HG02798 (cell line): ENCODE data around the gene DRC3.
"Not testable (repeated sequence)": the region's sequence is repeated elsewhere in the genome, so short reads cannot be mapped to it uniquely, and the experiment has no call there.

ENCODE experiments used
- ATAC-seq: cut with Tn5 transposase; IDR thresholded peaks from one replicate; pipeline ENCODE4 v1.9.1; 2021; ENCODE audit warnings: mild to moderate bottlenecking; ENCODE audit not compliant: unreplicated experiment, poor library complexity

DRC3 gene

GRCh38 chr17:17972126-17972951 lies at the start of gene DRC3, which contains the start of gene TOM1L2:
TSS of gene DRC3 (plus strand) at chr17:17972862. CDS start at chr17:17977599, 4,737 bp downstream.
TSS of gene TOM1L2 (minus strand) at chr17:17972400. CDS start at chr17:17972313, 87 bp downstream.
- ATAC-seq = peak; percentile 95

DNA sequence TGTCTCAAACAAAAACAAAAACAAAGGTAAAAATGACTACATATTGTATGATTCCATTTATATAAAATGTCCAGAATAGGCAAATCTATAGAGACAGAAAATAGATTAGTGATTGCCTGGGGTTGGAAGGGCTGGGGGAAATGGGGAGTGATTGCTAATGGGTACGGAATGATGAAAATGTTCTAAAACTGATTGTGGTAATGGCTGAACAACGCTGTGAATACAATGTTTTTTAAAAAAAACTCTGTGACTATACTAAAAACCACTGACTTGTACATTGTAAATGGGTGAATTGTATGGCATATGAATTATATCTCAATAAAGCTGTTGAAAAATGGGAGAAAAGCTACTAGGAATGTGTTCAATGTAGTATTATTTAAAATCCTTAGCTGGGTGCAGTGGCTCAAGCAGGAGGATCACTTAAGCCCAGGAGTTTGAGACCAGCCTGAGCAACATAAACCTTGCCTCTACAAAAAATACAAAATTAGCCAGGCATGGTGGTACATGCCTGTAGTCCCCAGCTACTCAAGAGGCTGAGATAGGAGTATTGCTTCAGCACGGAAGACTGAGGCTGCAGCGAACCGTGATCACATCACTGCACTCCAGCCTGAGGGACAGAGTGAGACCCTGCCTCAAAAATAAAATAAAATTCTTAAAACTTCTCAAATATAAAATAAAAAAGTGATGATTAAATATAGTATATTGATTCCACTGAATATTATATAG lies 48.4 kb upstream of the DRC3 start:
- ATAC-seq = no peak

DNA sequence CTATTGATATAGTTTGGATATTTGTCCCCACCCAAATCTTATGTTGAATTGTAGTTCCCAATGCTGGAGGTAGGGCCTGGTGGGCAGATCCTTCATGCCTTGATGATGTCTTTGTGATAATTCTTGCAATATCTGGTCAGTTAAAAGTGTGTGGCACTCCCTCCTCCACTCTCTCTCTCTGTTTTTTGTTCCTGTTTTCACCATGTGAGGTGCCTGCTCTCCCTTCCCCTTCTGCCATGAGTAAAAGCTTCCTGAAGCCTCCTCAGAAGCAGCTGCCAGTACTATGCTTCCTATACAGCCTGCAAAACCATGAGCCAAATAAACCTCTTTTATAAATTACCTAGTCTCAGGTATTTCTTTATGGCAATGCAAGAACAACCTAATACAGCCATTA lies 47.8 kb upstream of the DRC3 start:
- ATAC-seq = no peak

- no peak for ATAC-seq
These were observed 46.6 kb upstream of the DRC3 start for GRCh38 chr17:17926036-17926435.

DNA sequence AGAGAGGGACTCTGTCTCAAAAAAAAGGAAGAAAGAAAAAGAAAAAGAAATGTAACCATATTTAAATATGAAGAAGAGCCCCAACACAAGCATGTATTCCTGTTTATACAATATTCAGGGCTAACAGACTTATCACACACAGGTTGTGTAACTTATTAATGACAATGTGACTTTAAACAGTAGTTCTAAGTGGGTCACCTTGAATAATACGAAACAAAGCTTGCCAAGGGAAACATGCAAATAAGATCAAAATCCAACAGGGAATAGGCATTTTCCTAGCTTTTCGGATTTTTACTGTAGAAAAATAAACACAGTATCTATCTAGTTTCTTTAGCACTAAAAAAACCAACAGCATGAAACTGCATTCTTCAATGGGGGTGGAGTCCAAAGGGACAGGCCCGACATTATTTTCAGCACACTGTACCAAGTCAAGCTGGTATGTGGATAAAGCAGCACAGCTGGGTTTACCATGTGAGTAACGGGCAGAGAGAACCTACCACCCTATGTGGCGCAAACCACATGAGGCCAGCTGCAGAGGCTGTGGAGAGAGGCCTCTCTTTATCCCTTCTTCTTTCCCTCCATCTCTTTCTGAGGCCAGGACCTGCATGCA lies 45.7 kb upstream of the DRC3 start:
- ATAC-seq = no peak

DNA sequence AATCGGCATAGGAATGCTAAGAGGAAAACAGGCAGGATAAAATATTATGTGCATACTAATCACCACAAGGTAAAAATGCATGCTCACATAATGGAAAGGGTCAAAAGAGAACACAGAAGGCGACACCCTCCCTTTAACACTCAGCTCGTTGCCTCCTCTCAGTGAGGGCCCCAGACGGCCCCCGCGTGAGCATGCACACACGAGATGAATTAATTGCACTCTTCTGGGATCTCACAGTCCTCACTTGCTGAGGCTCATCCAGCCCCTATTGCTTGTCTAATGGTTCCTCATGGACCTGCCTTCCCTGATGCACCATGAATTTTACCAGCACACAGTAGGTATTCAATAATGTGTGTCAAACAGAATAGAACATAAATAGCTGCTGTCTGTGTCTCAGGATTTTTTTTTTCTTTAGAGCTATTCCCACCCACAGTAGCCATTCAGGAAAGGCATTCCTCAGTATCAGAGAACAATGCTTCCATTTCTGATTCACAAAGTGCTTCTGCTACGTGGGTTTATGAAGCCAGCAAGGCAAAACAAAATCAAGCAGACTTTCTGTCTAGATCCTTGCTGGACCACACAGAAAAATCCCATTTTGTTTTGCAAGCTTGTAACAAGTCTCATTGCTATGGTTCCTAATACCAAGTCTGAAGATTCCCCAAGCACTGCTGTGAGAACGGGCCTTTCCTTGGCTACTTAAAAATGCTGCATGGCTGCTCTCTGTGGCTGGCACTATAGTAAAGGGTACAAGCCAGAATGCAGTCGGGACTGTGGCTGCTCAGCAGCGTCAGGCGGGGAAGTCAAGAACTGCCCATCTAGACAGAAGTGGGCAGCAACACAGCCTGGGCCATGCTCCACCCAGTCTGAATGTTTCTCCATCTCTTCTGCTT lies 44.0 kb upstream of the DRC3 start:
- ATAC-seq = no peak

GRCh38 chr17:17929655-17930380 lies 42.8 kb upstream of the DRC3 start:
- ATAC-seq = no peak

DNA sequence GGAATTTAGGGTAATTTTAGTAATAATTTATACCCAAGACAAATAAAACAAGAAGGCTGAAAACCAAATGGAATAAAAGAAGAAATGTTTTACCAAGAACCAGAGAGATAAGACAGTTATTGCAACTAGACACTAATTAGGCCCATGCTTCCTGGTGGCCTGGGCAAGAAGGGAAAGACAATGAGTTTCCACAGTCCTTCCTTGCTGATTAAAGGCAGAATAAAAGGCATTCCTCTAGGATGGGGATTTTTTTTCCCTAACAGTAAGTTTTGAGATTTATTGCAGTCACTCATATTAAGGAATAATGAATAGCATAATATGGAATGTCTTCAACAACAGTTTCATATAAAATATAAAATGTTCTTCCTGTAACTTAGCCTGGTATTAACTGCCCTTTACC lies 42.0 kb upstream of the DRC3 start:
- no peak for ATAC-seq

DNA sequence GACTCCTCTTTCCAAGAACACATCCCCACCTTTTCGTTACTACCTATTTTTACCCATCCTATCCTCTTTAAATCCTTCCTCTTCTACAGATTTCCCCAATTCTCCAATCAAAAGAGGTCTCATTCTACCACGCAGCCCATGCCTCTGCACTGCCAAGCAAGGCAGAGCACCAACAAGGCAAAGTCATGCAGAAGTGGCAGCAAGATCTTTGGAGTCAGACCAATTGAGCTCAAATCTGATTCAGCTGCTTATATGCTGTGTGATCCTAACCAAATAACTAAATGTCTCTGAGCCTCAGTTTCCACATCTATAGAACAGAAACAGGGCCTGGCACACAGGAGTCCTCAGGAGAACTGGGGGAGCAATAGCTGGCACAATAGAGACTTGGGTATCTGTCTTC lies 41.5 kb upstream of the DRC3 start:
- no peak for ATAC-seq

- no peak for ATAC-seq
These were observed 38.9 kb upstream of the DRC3 start for GRCh38 chr17:17933775-17934174.

GRCh38 chr17:17934214-17934613 lies 38.4 kb upstream of the DRC3 start:
- ATAC-seq = no peak

GRCh38 chr17:17934806-17935205 lies 37.9 kb upstream of the DRC3 start:
- no peak for ATAC-seq

GRCh38 chr17:17935321-17936271 lies 37.1 kb upstream of the DRC3 start:
- ATAC-seq = no peak

- ATAC-seq = no peak
These were observed 35.3 kb upstream of the DRC3 start for GRCh38 chr17:17937201-17937853.

GRCh38 chr17:17937958-17938357 lies 34.7 kb upstream of the DRC3 start:
- no peak for ATAC-seq

DNA sequence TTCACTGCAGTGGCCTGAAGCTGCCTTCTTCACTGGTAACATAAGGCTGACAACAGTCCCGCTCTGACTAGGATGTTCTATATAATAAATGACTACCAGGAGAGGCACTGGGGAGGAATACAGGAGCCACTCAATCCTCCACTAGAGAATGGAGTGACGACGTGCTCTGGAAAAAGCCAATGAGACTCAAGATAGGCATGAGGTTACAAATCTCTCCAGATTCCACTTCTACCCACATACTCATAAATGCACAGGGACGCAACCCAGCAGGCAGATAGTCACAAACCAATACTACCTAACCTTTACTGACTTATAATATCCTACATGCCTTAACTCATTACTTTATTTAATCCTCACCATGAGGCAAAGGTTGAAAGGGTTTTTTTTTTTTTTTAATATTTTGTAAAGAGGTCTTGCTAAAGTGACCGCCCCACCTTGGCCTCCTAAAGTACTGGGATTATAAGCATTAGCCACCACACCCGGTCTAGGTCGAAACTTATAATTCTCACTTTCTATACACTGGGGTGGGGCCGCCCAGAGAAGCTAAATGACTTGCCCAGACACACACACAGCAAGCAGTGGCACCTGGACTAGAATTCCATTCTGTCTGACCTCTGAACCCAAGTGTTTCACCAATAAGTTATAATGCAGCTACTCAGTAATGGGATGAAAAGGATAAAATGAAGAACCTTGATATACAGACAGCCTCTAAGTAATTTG lies 34.1 kb upstream of the DRC3 start:
- ATAC-seq = no peak

- not testable (repeated sequence) for ATAC-seq
These were observed 32.7 kb upstream of the DRC3 start for GRCh38 chr17:17939941-17940340.
